ENCODE results near the gene MMP14. TPM values are rescaled to one million over a fixed set of nuclear protein-coding genes. Genes with fewer than 3 reads are reported as not detected.
A peak's percentile ranks its signal among the peaks of the same experiment; 100 is the strongest.

The MMP14 gene
- total and polyA plus RNA-seq, 9 of the 15 experiments (the other 6 are each of a cell fraction or from before 2014, with no cell fraction given): 0.36 to 5.8 (median 1.3) TPM; not detected in 2

GRCh38 chr14:22870811-22871223 is 34.4 kb downstream of the MMP14 start (continued):
- TF ChIP-seq, protein P1, sequence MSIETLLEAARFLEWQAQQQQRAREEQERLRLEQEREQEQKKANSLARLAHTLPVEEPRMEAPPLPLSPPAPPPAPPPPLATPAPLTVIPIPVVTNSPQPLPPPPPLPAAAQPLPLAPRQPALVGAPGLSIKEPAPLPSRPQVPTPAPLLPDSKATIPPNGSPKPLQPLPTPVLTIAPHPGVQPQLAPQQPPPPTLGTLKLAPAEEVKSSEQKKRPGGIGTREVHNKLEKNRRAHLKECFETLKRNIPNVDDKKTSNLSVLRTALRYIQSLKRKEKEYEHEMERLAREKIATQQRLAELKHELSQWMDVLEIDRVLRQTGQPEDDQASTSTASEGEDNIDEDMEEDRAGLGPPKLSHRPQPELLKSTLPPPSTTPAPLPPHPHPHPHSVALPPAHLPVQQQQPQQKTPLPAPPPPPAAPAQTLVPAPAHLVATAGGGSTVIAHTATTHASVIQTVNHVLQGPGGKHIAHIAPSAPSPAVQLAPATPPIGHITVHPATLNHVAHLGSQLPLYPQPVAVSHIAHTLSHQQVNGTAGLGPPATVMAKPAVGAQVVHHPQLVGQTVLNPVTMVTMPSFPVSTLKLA (conservative IDR thresholded peaks at IDR 0.05): 0 out of 4 replicates have a peak, but pooled peaks of 1 of the 2 experiments have one; percentile 47
- TF ChIP-seq TAF9B (IDR thresholded peaks at IDR 0.05; ENCODE audit: partially characterized antibody): peak; percentile 12
- peak; percentile 87 for TF ChIP-seq ELF1 (tag; IDR thresholded peaks at IDR 0.05)
- 0 out of 2 replicates have a peak, but pooled peaks have one; percentile 4 for TF ChIP-seq SMARCE1 (IDR thresholded peaks at IDR 0.05)
- peak; percentile 33 for TF ChIP-seq LEF1 (IDR thresholded peaks at IDR 0.05)
- TF ChIP-seq SIX5 (IDR thresholded peaks at IDR 0.05; ENCODE audit: borderline replicate concordance in 1 of 2, insufficient read depth in 1 of 2, low read depth in 1 of 2, low read length in 2 of 2): no peak
- TF ChIP-seq TEAD4 (IDR thresholded peaks at IDR 0.05; ENCODE audit: low read length): peak; percentile 68
- no peak for TF ChIP-seq TEAD4 (CRISPR knock-in tag; IDR thresholded peaks at IDR 0.05; ENCODE audit: borderline replicate concordance)
- TF ChIP-seq, protein P2, sequence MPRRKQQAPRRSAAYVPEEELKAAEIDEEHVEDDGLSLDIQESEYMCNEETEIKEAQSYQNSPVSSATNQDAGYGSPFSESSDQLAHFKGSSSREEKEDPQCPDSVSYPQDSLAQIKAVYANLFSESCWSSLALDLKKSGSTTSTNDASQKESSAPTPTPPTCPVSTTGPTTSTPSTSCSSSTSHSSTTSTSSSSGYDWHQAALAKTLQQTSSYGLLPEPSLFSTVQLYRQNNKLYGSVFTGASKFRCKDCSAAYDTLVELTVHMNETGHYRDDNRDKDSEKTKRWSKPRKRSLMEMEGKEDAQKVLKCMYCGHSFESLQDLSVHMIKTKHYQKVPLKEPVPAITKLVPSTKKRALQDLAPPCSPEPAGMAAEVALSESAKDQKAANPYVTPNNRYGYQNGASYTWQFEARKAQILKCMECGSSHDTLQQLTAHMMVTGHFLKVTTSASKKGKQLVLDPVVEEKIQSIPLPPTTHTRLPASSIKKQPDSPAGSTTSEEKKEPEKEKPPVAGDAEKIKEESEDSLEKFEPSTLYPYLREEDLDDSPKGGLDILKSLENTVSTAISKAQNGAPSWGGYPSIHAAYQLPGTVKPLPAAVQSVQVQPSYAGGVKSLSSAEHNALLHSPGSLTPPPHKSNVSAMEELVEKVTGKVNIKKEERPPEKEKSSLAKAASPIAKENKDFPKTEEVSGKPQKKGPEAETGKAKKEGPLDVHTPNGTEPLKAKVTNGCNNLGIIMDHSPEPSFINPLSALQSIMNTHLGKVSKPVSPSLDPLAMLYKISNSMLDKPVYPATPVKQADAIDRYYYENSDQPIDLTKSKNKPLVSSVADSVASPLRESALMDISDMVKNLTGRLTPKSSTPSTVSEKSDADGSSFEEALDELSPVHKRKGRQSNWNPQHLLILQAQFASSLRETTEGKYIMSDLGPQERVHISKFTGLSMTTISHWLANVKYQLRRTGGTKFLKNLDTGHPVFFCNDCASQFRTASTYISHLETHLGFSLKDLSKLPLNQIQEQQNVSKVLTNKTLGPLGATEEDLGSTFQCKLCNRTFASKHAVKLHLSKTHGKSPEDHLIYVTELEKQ (CRISPR knock-in tag; IDR thresholded peaks at IDR 0.05): no peak
- no peak for TF ChIP-seq ESRRB (CRISPR knock-in tag; IDR thresholded peaks at IDR 0.05; ENCODE audit: borderline replicate concordance)
- TF ChIP-seq CBX5 (IDR thresholded peaks at IDR 0.05; ENCODE audit: borderline replicate concordance, low read depth): no peak
- peak; percentile 78; the same call in 1 of the 2 replicates for TF ChIP-seq SMARCA5 (IDR thresholded peaks at IDR 0.05)
- peak; percentile 55; the same call in 1 of the 2 replicates for TF ChIP-seq NR2C1 (IDR thresholded peaks at IDR 0.05)
- TF ChIP-seq NR2C1 (tag; IDR thresholded peaks at IDR 0.05): no peak
- peak; percentile 20; the same call in 1 of the 2 replicates for TF ChIP-seq CEBPG (CRISPR knock-in tag; IDR thresholded peaks at IDR 0.05)
- TF ChIP-seq CEBPG (tag; conservative IDR thresholded peaks at IDR 0.05 in 1 of 2, IDR thresholded peaks at IDR 0.05 in 1 of 2): peak; percentile 25 to 33; a peak in 2 of 4 replicates
- 0 out of 2 replicates have a peak, but pooled peaks have one; percentile 60 for TF ChIP-seq DPF2 (IDR thresholded peaks at IDR 0.05)

All from K562 (cell line).